IMR-90 (cell line): ENCODE data around the gene DAD1. TPM values are rescaled to one million over a fixed set of nuclear protein-coding genes. Genes with fewer than 3 reads are reported as not detected.

Experiments used
- ATAC-seq: fragments of 200-7000 bp; cut with Tn5 transposase; 2 replicates; pipeline ENCODE4 v1.9.1; 2020; ENCODE audit warnings: low read depth, mild to moderate bottlenecking, moderate library complexity
- BruUV-seq: library from RNA; stranded (reverse); fragments of 400-500 nt; replicated peaks from 2 replicates; lab custom pipeline; 2021; lab: Mats Ljungman, UMichigan
- CTCF ChIA-PET: fragments of 300-600 bp; formaldehyde crosslinking; extraction: SDS; loops from one replicate; lab custom pipeline; 2021; ENCODE audit warnings: antibody characterized with exemption; lab: Yijun Ruan, JAX
- POLR2A ChIA-PET: fragments of 300-600 bp; sonication (Branson Sonifier 250); formaldehyde crosslinking; loops from one replicate; lab custom pipeline; 2022; ENCODE audit warnings: antibody characterized with exemption; ENCODE audit not compliant: unreplicated experiment; lab: Charles Lee
- DNase-seq: peaks from one replicate; pipeline ENCODE4 v3.0.0; 2013
- H2AFZ ChIP-seq: replicated peaks from 2 replicates; pipeline ENCODE3; 2013; ENCODE audit warnings: low read length, mild to moderate bottlenecking; ENCODE audit not compliant: poor library complexity
- H2AK5ac ChIP-seq: 2 replicates; pipeline ENCODE4 v1.6.1; 2013; ENCODE audit warnings: low read depth, low read length, inconsistent platforms
- H2AK9ac ChIP-seq: replicated peaks from 2 replicates; pipeline ENCODE3; 2013; ENCODE audit warnings: mild to moderate bottlenecking, low read depth, low read length, moderate library complexity; ENCODE audit not compliant: poor library complexity
- H2BK120ac ChIP-seq: 2 replicates; pipeline ENCODE4 v1.6.1; 2013; ENCODE audit warnings: low read depth, low read length, inconsistent platforms
- H2BK15ac ChIP-seq: 3 replicates; pipeline ENCODE4 v1.6.1; 2013; ENCODE audit warnings: low read depth, low read length, inconsistent platforms
- H2BK20ac ChIP-seq: 2 replicates; pipeline ENCODE4 v1.6.1; 2013; ENCODE audit warnings: low read depth, mild to moderate bottlenecking, inconsistent platforms, low read length, moderate library complexity
- H2BK5ac ChIP-seq: 2 replicates; pipeline ENCODE4 v1.6.1; 2013; ENCODE audit warnings: mild to moderate bottlenecking, low read depth, low read length, inconsistent platforms; ENCODE audit not compliant: poor library complexity, severe bottlenecking
- H3K14ac ChIP-seq: replicated peaks from 2 replicates; pipeline ENCODE4 v1.6.1; 2013; ENCODE audit warnings: low read depth, low read length, inconsistent platforms
- H3K18ac ChIP-seq: 2 replicates; pipeline ENCODE4 v1.6.1; 2013; ENCODE audit warnings: low read depth, low read length, control low read depth
- H3K23ac ChIP-seq: 2 replicates; pipeline ENCODE4 v1.6.1; 2013; ENCODE audit warnings: low read depth, low read length, inconsistent platforms
- H3K27ac ChIP-seq: 2 replicates; pipeline ENCODE4 v1.5.1; 2013; ENCODE audit warnings: mild to moderate bottlenecking, control low read depth, low read length; ENCODE audit not compliant: insufficient read depth
- H3K27me3 ChIP-seq: 2 replicates; pipeline ENCODE4 v1.6.1; 2013; ENCODE audit warnings: low read length; ENCODE audit not compliant: control insufficient read depth, insufficient read depth
- H3K36me3 ChIP-seq: 2 replicates; pipeline ENCODE4 v1.6.1; 2013; ENCODE audit warnings: low read length, mixed read lengths; ENCODE audit not compliant: control insufficient read depth, insufficient read depth
- H3K4ac ChIP-seq: 2 replicates; pipeline ENCODE4 v1.6.1; 2013; ENCODE audit warnings: low read depth, low read length, inconsistent platforms
- H3K4me1 ChIP-seq: 2 replicates; pipeline ENCODE4 v1.6.1; 2013; ENCODE audit warnings: low read length, mixed read lengths; ENCODE audit not compliant: control insufficient read depth, insufficient read depth
- H3K4me2 ChIP-seq: 2 replicates; pipeline ENCODE4 v1.6.1; 2013; ENCODE audit warnings: low read depth, mild to moderate bottlenecking, control low read depth, low read length, moderate library complexity
- H3K4me3 ChIP-seq: 2 replicates; pipeline ENCODE4 v1.5.1; 2013; ENCODE audit warnings: low read depth, mild to moderate bottlenecking, control low read depth, low read length, moderate library complexity; ENCODE audit not compliant: insufficient read depth
- H3K56ac ChIP-seq: 2 replicates; pipeline ENCODE4 v1.6.1; 2013; ENCODE audit warnings: low read length, inconsistent platforms; ENCODE audit not compliant: insufficient read depth; ENCODE audit errors: extremely low read depth
- H3K79me1 ChIP-seq, 2 experiments: 2 replicates each; pipeline ENCODE4 v1.6.1; 2013; ENCODE audit warnings: low read length in 2 of 2, inconsistent platforms in 1 of 2, low read depth in 1 of 2
- H3K9ac ChIP-seq: 2 replicates; pipeline ENCODE4 v1.6.1; 2013; ENCODE audit warnings: low read depth, low read length, control low read depth
- H3K9me1 ChIP-seq: 2 replicates; pipeline ENCODE4 v1.6.1; 2013; ENCODE audit warnings: low read length, inconsistent platforms; ENCODE audit not compliant: insufficient read depth
- H3K9me3 ChIP-seq: 2 replicates; pipeline ENCODE4 v1.6.1; 2013; ENCODE audit warnings: low read length; ENCODE audit not compliant: control insufficient read depth, insufficient read depth
- H4K20me1 ChIP-seq: 2 replicates; pipeline ENCODE4 v1.6.1; 2013; ENCODE audit warnings: low read length, inconsistent platforms; ENCODE audit not compliant: insufficient read depth
- H4K5ac ChIP-seq: 2 replicates; pipeline ENCODE4 v1.6.1; 2013; ENCODE audit warnings: mild to moderate bottlenecking, low read depth, low read length, control low read depth
- H4K8ac ChIP-seq, 2 experiments: 2 replicates each; pipeline ENCODE4 v1.6.1; 2013; ENCODE audit warnings: low read depth in 2 of 2, low read length in 2 of 2, control low read depth in 1 of 2, inconsistent platforms in 1 of 2
- H4K91ac ChIP-seq: 2 replicates; pipeline ENCODE4 v1.6.1; 2013; ENCODE audit warnings: low read depth, low read length, inconsistent platforms; ENCODE audit not compliant: insufficient read depth
- CEBPB ChIP-seq: IDR thresholded peaks from 2 replicates; pipeline ENCODE4 v1.6.1; 2012; ENCODE audit warnings: low read depth, low read length, improper control_type of control experiment
- CHD1 ChIP-seq: IDR thresholded peaks from 2 replicates; pipeline ENCODE4 v1.6.1; 2012; ENCODE audit warnings: low read depth, low read length, improper control_type of control experiment
- FOS ChIP-seq: fragments of 150-350 bp; IDR thresholded peaks from 2 replicates; pipeline ENCODE4 v1.6.1; 2016; ENCODE audit warnings: low read depth, low read length
- MAFK ChIP-seq: IDR thresholded peaks from 2 replicates; pipeline ENCODE4 v1.6.1; 2012; ENCODE audit warnings: low read depth, low read length, improper control_type of control experiment
- MAZ ChIP-seq: IDR thresholded peaks from 2 replicates; pipeline ENCODE4 v1.6.1; 2012; ENCODE audit warnings: low read depth, mild to moderate bottlenecking, low read length, improper control_type of control experiment, moderate library complexity, borderline replicate concordance
- MXI1 ChIP-seq: IDR thresholded peaks from 2 replicates; pipeline ENCODE4 v1.6.1; 2012; ENCODE audit warnings: low read depth, mild to moderate bottlenecking, low read length, moderate library complexity, borderline replicate concordance
- NFE2L2 ChIP-seq: fragments of 150-350 bp; IDR thresholded peaks from 2 replicates; pipeline ENCODE4 v1.6.1; 2016; ENCODE audit warnings: low read depth, mild to moderate bottlenecking, low read length
- RAD21 ChIP-seq: IDR thresholded peaks from 2 replicates; pipeline ENCODE4 v1.6.1; 2012; ENCODE audit warnings: low read length, improper control_type of control experiment
- RCOR1 ChIP-seq: IDR thresholded peaks from 2 replicates; pipeline ENCODE4 v1.6.1; 2012; ENCODE audit warnings: mild to moderate bottlenecking, low read length, improper control_type of control experiment; ENCODE audit not compliant: insufficient replicate concordance
- RFX5 ChIP-seq: IDR thresholded peaks from 2 replicates; pipeline ENCODE4 v1.8.0; 2012; ENCODE audit warnings: low read depth, mild to moderate bottlenecking, low read length, moderate library complexity
- SMC3 ChIP-seq: fragments of 150-350 bp; IDR thresholded peaks from 2 replicates; pipeline ENCODE4 v1.6.1; 2016; ENCODE audit warnings: low read depth, mild to moderate bottlenecking, antibody characterized with exemption, low read length, moderate library complexity
- WGBS, 2 experiments: methylation state at CpG; one replicate each; pipeline versions ENCODE4 v1.1.5 to v1.1.7; 2013; ENCODE audit warnings: missing lambda C conversion rate in 2 of 2; ENCODE audit not compliant: insufficient read length in 1 of 2; ENCODE audit errors: extremely low coverage in 2 of 2; 5-methylcytosine and 5-hydroxymethylcytosine counted together
- dilution Hi-C: fragments of 300-500 bp; cut with HindIII; formaldehyde crosslinking; loops from one replicate; pipeline ENCODE4 v1.14.3; 2018; ENCODE audit warnings: low sequenced_read_pairs; ENCODE audit not compliant: unreplicated experiment
- in situ Hi-C: fragments of 300-500 bp; cut with MboI; formaldehyde crosslinking; loops from 3 replicates; pipeline ENCODE4 v1.14.3; 2019; ENCODE audit warnings: low sequenced_read_pairs, inconsistent platforms, mixed read lengths
- intact Hi-C: fragments of 100-400 bp; cut with micrococcal nuclease; formaldehyde crosslinking; loops from 2 replicates; pipeline ENCODE4 v1.10.0; 2022
- polyA plus RNA-seq, 3 experiments: library from polyadenylated mRNA; depleted of rRNA; stranded (reverse); fragments of >200 nt; gene quantifications; 2 replicates each; pipeline ENCODE4 v1.2.3, GENCODE V29; 2012; ENCODE audit warnings: low replicate concordance in 1 of 3
- total RNA-seq: library from RNA; depleted of rRNA; stranded (reverse); fragments of >200 nt; gene quantifications from 2 replicates; pipeline ENCODE4 v1.2.3, GENCODE V29; 2012
- TF ChIP-seq, protein P1 (sequence below): conservative IDR thresholded peaks from 2 replicates; pipeline ENCODE4 v1.5.1; 2012; ENCODE audit warnings: mild to moderate bottlenecking, low read depth, low read length, improper control_type of control experiment
- TF ChIP-seq, protein P2 (sequence below): fragments of 150-350 bp; IDR thresholded peaks from 2 replicates; pipeline ENCODE4 v1.6.1; 2016; ENCODE audit warnings: low read depth, mild to moderate bottlenecking, low read length, moderate library complexity, borderline replicate concordance
- TF ChIP-seq, protein P3 (sequence below): fragments of 150-350 bp; IDR thresholded peaks from 2 replicates; pipeline ENCODE4 v1.6.1; 2017; ENCODE audit warnings: mild to moderate bottlenecking, antibody characterized with exemption, low read length, low read depth

Gene DAD1
- total and polyA plus RNA-seq, 2 of the 4 experiments (the other 2 are of a cell fraction), result 396 to 496 TPM

- H3K9me1 ChIP-seq, result peaks cover 7% of the 10 kb centered on the region
- no peak overlapping the region for H2BK20ac ChIP-seq
- dilution Hi-C loops, result no loop called here
- no peaks in the 10 kb centered on the region; the same call in 1 of the 2 replicates for H3K27me3 ChIP-seq
- BruUV-seq, result no TSS peak
- H3K14ac ChIP-seq, result no peak overlapping the region
- no peak overlapping the region for H4K91ac ChIP-seq
- ChIA-PET POLR2A (no interaction called here), CTCF (interaction anchor here (2.2 kb wide), 1 partner anchor 24 kb away, joined by 6 read pairs; no protein-coding TSS in a partner anchor)
- H3K27ac ChIP-seq, result no peak overlapping the region
- H4K20me1 ChIP-seq, result no peaks in the 10 kb centered on the region
- no peak overlapping the region for H2BK5ac ChIP-seq
- H3K4ac ChIP-seq, result no peak overlapping the region
- H4K8ac ChIP-seq, result no peak overlapping the region; a peak in 1 of 4 replicates
- H4K5ac ChIP-seq, result no peak overlapping the region
- peaks cover 2% of the 10 kb centered on the region for H3K4me1 ChIP-seq
- intact Hi-C loops, result no loop called here
- no peak overlapping the region for H2AFZ ChIP-seq
- H3K23ac ChIP-seq, result no peak overlapping the region
- H2BK120ac ChIP-seq, result no peak overlapping the region
- no peak overlapping the region for H3K18ac ChIP-seq
- no peaks in the 10 kb centered on the region for H3K36me3 ChIP-seq
- H3K4me2 ChIP-seq, result no peak overlapping the region
- no CpG with 5 or more reads among the region's 2 CpGs for WGBS, 2 experiments
- H3K56ac ChIP-seq, result no peak overlapping the region
- DNase-seq (no peak), ATAC-seq (no peak)
- H3K4me3 ChIP-seq, result no peak overlapping the region
- H3K9me3 ChIP-seq, result no peaks in the 10 kb centered on the region
- H2AK5ac ChIP-seq, result no peak overlapping the region
- in situ Hi-C loops, result no loop called here
- no peak overlapping the region for H2AK9ac ChIP-seq
- H3K9ac ChIP-seq, result no peak overlapping the region
- peaks cover 1 to 6% of the 10 kb centered on the region in 2 experiments; a peak in 2 of 4 replicates for H3K79me1 ChIP-seq
- no peak overlapping the region for H2BK15ac ChIP-seq
- no peak for TF ChIP-seq RFX5
- TF ChIP-seq RCOR1, result no peak
- TF ChIP-seq CEBPB, result no peak
- TF ChIP-seq RAD21, result no peak
- TF ChIP-seq MXI1, result no peak
- TF ChIP-seq, protein P1, sequence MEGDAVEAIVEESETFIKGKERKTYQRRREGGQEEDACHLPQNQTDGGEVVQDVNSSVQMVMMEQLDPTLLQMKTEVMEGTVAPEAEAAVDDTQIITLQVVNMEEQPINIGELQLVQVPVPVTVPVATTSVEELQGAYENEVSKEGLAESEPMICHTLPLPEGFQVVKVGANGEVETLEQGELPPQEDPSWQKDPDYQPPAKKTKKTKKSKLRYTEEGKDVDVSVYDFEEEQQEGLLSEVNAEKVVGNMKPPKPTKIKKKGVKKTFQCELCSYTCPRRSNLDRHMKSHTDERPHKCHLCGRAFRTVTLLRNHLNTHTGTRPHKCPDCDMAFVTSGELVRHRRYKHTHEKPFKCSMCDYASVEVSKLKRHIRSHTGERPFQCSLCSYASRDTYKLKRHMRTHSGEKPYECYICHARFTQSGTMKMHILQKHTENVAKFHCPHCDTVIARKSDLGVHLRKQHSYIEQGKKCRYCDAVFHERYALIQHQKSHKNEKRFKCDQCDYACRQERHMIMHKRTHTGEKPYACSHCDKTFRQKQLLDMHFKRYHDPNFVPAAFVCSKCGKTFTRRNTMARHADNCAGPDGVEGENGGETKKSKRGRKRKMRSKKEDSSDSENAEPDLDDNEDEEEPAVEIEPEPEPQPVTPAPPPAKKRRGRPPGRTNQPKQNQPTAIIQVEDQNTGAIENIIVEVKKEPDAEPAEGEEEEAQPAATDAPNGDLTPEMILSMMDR, result no peak
- TF ChIP-seq NFE2L2, result no peak
- TF ChIP-seq, protein P2, sequence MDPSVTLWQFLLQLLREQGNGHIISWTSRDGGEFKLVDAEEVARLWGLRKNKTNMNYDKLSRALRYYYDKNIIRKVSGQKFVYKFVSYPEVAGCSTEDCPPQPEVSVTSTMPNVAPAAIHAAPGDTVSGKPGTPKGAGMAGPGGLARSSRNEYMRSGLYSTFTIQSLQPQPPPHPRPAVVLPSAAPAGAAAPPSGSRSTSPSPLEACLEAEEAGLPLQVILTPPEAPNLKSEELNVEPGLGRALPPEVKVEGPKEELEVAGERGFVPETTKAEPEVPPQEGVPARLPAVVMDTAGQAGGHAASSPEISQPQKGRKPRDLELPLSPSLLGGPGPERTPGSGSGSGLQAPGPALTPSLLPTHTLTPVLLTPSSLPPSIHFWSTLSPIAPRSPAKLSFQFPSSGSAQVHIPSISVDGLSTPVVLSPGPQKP, result no peak
- TF ChIP-seq SMC3, result no peak
- TF ChIP-seq FOS, result no peak
- TF ChIP-seq, protein P3, sequence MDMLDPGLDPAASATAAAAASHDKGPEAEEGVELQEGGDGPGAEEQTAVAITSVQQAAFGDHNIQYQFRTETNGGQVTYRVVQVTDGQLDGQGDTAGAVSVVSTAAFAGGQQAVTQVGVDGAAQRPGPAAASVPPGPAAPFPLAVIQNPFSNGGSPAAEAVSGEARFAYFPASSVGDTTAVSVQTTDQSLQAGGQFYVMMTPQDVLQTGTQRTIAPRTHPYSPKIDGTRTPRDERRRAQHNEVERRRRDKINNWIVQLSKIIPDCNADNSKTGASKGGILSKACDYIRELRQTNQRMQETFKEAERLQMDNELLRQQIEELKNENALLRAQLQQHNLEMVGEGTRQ, result no peak
- TF ChIP-seq MAFK, result no peak
- TF ChIP-seq MAZ, result no peak
- no peak for TF ChIP-seq CHD1
These were observed 4.6 kb upstream of the DAD1 start for GRCh38 chr14:22593601-22594000.
